HEK293 (cell line): Measurements from ENCODE around the gene PRRC2B.
"Not testable (repeated sequence)": the region's sequence is repeated elsewhere in the genome, so short reads cannot be mapped to it uniquely, and the experiment has no call there.

Experiments
- CTCF ChIA-PET: fragments of 350-600 bp; formaldehyde crosslinking; extraction: SDS; loops from one replicate; lab custom pipeline; 2021; ENCODE audit warnings: antibody characterized with exemption; lab: Yijun Ruan, JAX
- POLR2A ChIA-PET: fragments of 300-600 bp; formaldehyde crosslinking; extraction: SDS; loops from one replicate; lab custom pipeline; 2020; ENCODE audit warnings: antibody characterized with exemption, inconsistent platforms; lab: Yijun Ruan, JAX
- H3K27ac ChIP-seq: fragments of 200-500 bp; sonication (Bioruptor generic); 2 replicates; pipeline ENCODE4 v1.5.1; 2014; ENCODE audit warnings: low read depth, low read length, control low read depth, inconsistent platforms; ENCODE audit errors: extremely low read depth
- H3K36me3 ChIP-seq, 2 experiments: fragments of 200-500 bp in 1 of 2; sonication (Bioruptor generic) in 1 of 2; 1 replicate in 1 of 2; 2 replicates in 1 of 2; pipeline ENCODE4 v1.5.1; 2014 to 2017; ENCODE audit warnings: inconsistent platforms in 2 of 2, low read length in 2 of 2; ENCODE audit not compliant: control insufficient read depth in 2 of 2, insufficient read depth in 1 of 2
- H3K4me1 ChIP-seq: fragments of 200-500 bp; sonication (Bioruptor generic); 2 replicates; pipeline ENCODE4 v1.5.1; 2014; ENCODE audit warnings: mild to moderate bottlenecking, low read length, inconsistent platforms; ENCODE audit not compliant: control insufficient read depth, insufficient read depth
- H3K4me3 ChIP-seq: 2 replicates; pipeline ENCODE4 v1.5.1; 2011; ENCODE audit warnings: low read depth, mild to moderate bottlenecking, control low read depth, low read length, moderate library complexity
- H3K9me3 ChIP-seq: fragments of 200-500 bp; sonication (Bioruptor generic); 2 replicates; pipeline ENCODE4 v1.5.1; 2014; ENCODE audit warnings: low read depth, low read length, inconsistent platforms; ENCODE audit not compliant: control insufficient read depth, insufficient read depth
- BCL11B ChIP-seq: fragments of 450-650 bp; formaldehyde crosslinking; IDR thresholded peaks from 2 replicates; pipeline ENCODE4 v1.5.1; 2016; ENCODE audit warnings: low read depth, missing biosample characterization, missing genetic modification characterization
- KLF7 ChIP-seq: fragments of 450-650 bp; formaldehyde crosslinking; IDR thresholded peaks from 2 replicates; pipeline ENCODE4 v1.5.1; 2016; ENCODE audit warnings: missing biosample characterization, missing genetic modification characterization, borderline replicate concordance
- SP3 ChIP-seq: fragments of 450-650 bp; formaldehyde crosslinking; IDR thresholded peaks from 2 replicates; pipeline ENCODE4 v1.5.1; 2016; ENCODE audit warnings: missing biosample characterization, missing genetic modification characterization
- ZBTB11 ChIP-seq: fragments of 450-650 bp; formaldehyde crosslinking; conservative IDR thresholded peaks from 2 replicates; pipeline ENCODE4 v1.5.1; 2016; ENCODE audit warnings: low read depth, missing biosample characterization, missing genetic modification characterization
- ZBTB8A ChIP-seq: fragments of 450-650 bp; formaldehyde crosslinking; IDR thresholded peaks from 2 replicates; pipeline ENCODE4 v1.5.1; 2016; ENCODE audit warnings: missing biosample characterization, missing genetic modification characterization
- ZFP69B ChIP-seq: fragments of 450-650 bp; formaldehyde crosslinking; IDR thresholded peaks from 2 replicates; pipeline ENCODE4 v1.5.1; 2016; ENCODE audit warnings: missing biosample characterization, missing genetic modification characterization
- ZNF18 ChIP-seq: fragments of 450-650 bp; formaldehyde crosslinking; IDR thresholded peaks from 2 replicates; pipeline ENCODE4 v1.5.1; 2016; ENCODE audit warnings: missing biosample characterization, missing genetic modification characterization
- ZNF335 ChIP-seq: fragments of 450-650 bp; formaldehyde crosslinking; conservative IDR thresholded peaks from 2 replicates; pipeline ENCODE4 v1.5.1; 2016; ENCODE audit warnings: missing biosample characterization, missing genetic modification characterization
- ZNF560 ChIP-seq: fragments of 450-650 bp; formaldehyde crosslinking; IDR thresholded peaks from 2 replicates; pipeline ENCODE4 v1.5.1; 2017; ENCODE audit warnings: missing biosample characterization, missing genetic modification characterization, borderline replicate concordance
- ZNF629 ChIP-seq: fragments of 450-650 bp; formaldehyde crosslinking; IDR thresholded peaks from 2 replicates; pipeline ENCODE4 v1.5.1; 2017; ENCODE audit warnings: missing biosample characterization, missing genetic modification characterization
- ZNF670 ChIP-seq: fragments of 450-650 bp; formaldehyde crosslinking; IDR thresholded peaks from 2 replicates; pipeline ENCODE4 v1.5.1; 2016; ENCODE audit warnings: missing biosample characterization, missing genetic modification characterization, low read depth
- ZXDB ChIP-seq: fragments of 450-650 bp; formaldehyde crosslinking; IDR thresholded peaks from 2 replicates; pipeline ENCODE4 v1.5.1; 2016; ENCODE audit warnings: missing biosample characterization, missing genetic modification characterization
- TF ChIP-seq, protein P1 (sequence below): fragments of 450-650 bp; formaldehyde crosslinking; IDR thresholded peaks from 2 replicates; pipeline ENCODE4 v1.5.1; 2016; ENCODE audit warnings: missing biosample characterization, missing genetic modification characterization
- TF ChIP-seq, protein P2 (sequence below): fragments of 450-650 bp; formaldehyde crosslinking; IDR thresholded peaks from 2 replicates; pipeline ENCODE4 v1.5.1; 2016; ENCODE audit warnings: missing biosample characterization, missing genetic modification characterization

The PRRC2B gene

GRCh38 chr9:131393622-131394463, at the start of gene PRRC2B (continued):
- TF ChIP-seq ZXDB (tag by site-specific recombination) (0 out of 2 replicates have a peak, but pooled peaks have one; percentile 28), BCL11B (0 out of 2 replicates have a peak, but pooled peaks have one; percentile 50), ZNF670 (tag by site-specific recombination) (no peak), ZBTB11 (tag by site-specific recombination) (no peak), KLF7 (tag by site-specific recombination) (no peak), ZNF18 (tag by site-specific recombination) (no peak), ZNF629 (tag by site-specific recombination) (peak; percentile 28; the same call in 1 of the 2 replicates), ZFP69B (tag by site-specific recombination) (peak; percentile 71), ZNF560 (tag by site-specific recombination) (no peak), SP3 (tag by site-specific recombination) (peak; percentile 76), ZNF335 (tag by site-specific recombination) (peak; percentile 62; the same call in 1 of the 2 replicates), ZBTB8A (tag by site-specific recombination) (peak; percentile 83)
- TF ChIP-seq, protein P1, sequence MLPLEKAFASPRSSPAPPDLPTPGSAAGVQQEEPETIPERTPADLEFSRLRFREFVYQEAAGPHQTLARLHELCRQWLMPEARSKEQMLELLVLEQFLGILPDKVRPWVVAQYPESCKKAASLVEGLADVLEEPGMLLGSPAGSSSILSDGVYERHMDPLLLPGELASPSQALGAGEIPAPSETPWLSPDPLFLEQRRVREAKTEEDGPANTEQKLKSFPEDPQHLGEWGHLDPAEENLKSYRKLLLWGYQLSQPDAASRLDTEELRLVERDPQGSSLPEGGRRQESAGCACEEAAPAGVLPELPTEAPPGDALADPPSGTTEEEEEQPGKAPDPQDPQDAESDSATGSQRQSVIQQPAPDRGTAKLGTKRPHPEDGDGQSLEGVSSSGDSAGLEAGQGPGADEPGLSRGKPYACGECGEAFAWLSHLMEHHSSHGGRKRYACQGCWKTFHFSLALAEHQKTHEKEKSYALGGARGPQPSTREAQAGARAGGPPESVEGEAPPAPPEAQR = no peak
- TF ChIP-seq, protein P2, sequence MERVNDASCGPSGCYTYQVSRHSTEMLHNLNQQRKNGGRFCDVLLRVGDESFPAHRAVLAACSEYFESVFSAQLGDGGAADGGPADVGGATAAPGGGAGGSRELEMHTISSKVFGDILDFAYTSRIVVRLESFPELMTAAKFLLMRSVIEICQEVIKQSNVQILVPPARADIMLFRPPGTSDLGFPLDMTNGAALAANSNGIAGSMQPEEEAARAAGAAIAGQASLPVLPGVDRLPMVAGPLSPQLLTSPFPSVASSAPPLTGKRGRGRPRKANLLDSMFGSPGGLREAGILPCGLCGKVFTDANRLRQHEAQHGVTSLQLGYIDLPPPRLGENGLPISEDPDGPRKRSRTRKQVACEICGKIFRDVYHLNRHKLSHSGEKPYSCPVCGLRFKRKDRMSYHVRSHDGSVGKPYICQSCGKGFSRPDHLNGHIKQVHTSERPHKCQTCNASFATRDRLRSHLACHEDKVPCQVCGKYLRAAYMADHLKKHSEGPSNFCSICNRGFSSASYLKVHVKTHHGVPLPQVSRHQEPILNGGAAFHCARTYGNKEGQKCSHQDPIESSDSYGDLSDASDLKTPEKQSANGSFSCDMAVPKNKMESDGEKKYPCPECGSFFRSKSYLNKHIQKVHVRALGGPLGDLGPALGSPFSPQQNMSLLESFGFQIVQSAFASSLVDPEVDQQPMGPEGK (tag by site-specific recombination) = peak; percentile 85

GRCh38 chr9:131344931-131345535, 48.9 kb upstream of the PRRC2B start:
- H3K36me3 ChIP-seq, H3K27ac ChIP-seq, CTCF ChIA-PET, H3K4me3 ChIP-seq, POLR2A ChIA-PET, H3K4me1 ChIP-seq, H3K9me3 ChIP-seq: not testable (repeated sequence)
